ENCODE measurements around the gene CLPX.
"Not testable (repeated sequence)": the region's sequence is repeated elsewhere in the genome, so short reads cannot be mapped to it uniquely, and the experiment has no call there.

The CLPX gene

DNA sequence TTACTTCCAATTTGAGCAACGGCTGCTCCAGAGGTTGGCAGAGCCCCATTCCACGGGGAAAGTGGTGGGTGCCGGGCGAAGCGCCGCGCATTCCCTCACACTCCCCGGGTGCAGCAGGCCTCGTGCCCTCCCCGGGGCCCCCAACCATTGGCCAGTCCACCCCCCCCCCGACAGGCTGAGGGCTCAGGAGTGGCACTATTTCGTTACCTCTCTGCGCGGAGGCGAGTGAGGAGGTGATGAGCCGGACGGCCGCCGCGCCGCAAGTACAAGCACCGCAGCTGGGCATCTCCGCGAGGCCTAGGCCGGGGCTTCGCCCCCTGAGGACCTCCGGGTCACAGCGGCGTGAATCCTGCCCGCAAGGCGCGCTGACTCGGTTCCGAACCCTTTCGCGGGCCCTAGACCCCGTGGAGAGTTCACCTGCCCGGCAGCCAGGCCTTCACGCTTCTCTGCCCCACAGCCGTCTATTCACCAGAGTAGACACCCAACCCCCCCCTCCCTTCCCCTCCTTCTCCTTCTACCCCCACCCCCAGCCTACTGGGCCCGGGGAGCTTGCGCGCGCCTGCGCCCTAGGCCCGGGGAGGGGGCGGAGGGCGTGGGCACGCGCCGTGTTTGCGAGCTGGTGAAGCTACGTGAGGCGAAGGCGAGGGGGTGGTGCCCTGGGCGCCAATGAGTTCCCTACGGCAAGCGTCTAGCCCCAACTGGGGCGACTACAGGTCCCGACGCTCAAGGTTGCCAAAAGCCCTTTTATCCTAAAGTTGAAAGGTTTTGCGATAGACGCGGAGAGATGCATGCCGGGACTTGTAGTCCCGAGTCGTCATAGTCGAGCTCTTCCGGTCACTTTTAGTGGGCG lies at the start of gene CLPX:
TSS of gene CLPX (minus strand) at position 475 of the 850 bp plus-strand sequence. CDS start at position 286, 189 bp downstream.
- DNase-seq (ENCODE audit: low read depth) = peak; percentile 95

- no peak for DNase-seq (ENCODE audit: low read depth)
These were observed 48.6 kb upstream of the CLPX start for GRCh38 chr15:65233696-65234095.

GRCh38 chr15:65232520-65232919 lies 47.4 kb upstream of the CLPX start:
- no peak for DNase-seq (ENCODE audit: low read depth)

GRCh38 chr15:65231306-65231705 lies 46.2 kb upstream of the CLPX start:
- DNase-seq (ENCODE audit: low read depth) = no peak

- DNase-seq (ENCODE audit: low read depth) = not testable (repeated sequence)
These were observed 41.8 kb upstream of the CLPX start for GRCh38 chr15:65226901-65227300.

DNA sequence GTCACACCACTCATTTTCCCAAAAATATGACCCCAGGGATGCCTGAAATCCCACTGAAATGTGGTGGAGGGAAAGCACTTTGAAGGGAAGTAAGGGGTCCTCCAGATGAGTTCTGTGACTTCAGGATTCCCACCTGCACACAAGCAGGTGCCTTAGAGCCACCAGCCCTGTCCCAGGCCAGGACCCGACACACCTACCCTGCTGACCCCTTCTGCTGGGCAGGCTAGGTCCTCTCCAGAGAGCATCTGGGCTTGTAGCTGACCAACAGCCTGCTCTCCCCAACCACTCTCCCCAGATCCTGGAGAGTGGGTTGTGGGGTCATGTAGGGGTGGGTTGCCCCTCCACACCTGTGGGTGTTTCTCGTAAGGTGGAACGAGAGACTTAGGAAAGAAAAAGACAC lies 41.1 kb upstream of the CLPX start:
- DNase-seq (ENCODE audit: low read depth) = no peak

GRCh38 chr15:65223996-65224395 lies 38.9 kb upstream of the CLPX start:
- no peak for DNase-seq (ENCODE audit: low read depth)

GRCh38 chr15:65222891-65223290 lies 37.7 kb upstream of the CLPX start:
- DNase-seq (ENCODE audit: low read depth) = no peak

DNA sequence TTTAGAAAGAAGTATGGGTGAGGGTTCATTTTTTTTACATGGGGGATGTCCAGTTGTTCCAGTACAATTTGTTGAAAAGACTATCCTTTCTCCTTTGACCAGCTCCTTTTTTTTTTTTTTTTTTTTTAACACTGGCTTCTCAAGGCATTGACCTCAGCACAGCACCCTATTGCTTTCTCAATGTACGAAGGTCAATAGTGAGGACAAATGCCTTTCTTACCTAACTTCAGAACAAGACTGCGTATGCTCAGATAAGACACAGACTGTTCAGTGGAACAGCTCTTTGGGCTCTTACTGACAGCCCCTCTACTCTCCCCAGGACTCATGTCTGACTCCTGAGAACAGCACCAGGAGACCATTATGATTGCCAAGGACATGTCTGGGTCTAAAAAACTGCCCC lies 36.6 kb upstream of the CLPX start:
- DNase-seq (ENCODE audit: low read depth) = no peak

GRCh38 chr15:65219137-65219536 lies 34.0 kb upstream of the CLPX start:
- no peak for DNase-seq (ENCODE audit: low read depth)

DNA sequence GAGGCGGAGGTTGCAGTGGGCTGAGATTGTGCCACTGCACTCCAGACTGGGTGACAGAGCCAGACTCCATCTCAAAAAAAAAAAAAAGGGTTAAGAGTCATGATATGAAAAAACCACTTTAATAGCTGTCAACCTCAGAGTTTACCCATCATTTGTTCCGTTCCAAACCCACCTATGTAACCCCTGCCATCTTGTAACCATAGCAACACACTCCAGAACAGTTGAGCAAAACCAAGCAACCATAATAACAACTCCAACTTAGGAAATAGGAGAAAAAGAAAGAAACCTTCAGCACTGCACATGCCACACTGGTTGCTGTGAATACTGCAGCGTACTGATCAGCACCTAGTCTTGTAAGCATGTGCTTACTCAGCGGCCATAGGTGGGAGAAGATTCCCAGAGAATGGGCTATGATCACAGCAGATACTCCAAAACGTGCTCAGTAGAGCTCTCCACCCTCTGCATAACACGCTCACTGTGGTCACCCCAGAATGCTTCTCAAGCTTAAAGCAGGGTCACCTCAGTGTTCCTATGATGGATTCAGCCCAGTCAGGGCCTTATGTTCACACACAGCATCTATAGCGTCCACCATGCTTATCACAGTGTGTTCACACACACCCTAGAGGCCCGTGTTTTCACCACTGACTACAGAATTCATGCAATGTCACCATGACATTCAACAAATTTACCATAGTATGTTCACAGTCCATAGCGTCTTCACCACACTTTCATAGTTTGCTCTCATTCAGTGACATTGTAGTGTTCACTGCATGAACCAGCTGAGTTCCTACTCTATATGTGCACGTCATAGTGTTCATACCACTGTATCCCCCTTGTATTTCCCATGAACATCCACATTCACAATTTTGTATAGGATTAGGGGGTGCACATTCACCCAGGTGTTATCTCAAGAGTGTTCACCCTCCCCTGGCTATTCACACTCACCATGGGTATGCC lies 32.7 kb upstream of the CLPX start:
- no peak for DNase-seq (ENCODE audit: low read depth)

DNA sequence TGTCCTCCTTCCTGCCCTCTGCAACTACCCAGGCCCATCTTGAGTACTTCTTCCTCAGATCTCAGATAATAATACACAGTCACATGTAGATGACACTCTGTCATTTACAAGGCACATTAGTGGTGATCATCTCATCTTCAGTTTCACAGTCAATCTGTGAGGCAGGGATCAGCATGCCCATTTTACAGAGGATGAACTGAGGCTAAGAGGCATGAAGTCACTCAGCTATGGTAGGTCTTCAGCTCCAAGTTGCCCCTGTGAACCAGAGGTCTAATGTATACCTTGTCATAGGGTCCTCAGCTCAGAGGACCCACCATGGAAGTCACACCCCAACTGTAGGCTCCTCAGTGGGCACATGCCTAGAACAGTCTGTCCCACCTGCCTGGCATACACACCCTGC lies 30.4 kb upstream of the CLPX start:
- no peak for DNase-seq (ENCODE audit: low read depth)

- no peak for DNase-seq (ENCODE audit: low read depth)
These were observed 28.9 kb upstream of the CLPX start for GRCh38 chr15:65214010-65214409.

GRCh38 chr15:65213241-65213640 lies 28.1 kb upstream of the CLPX start:
- no peak for DNase-seq (ENCODE audit: low read depth)

DNA sequence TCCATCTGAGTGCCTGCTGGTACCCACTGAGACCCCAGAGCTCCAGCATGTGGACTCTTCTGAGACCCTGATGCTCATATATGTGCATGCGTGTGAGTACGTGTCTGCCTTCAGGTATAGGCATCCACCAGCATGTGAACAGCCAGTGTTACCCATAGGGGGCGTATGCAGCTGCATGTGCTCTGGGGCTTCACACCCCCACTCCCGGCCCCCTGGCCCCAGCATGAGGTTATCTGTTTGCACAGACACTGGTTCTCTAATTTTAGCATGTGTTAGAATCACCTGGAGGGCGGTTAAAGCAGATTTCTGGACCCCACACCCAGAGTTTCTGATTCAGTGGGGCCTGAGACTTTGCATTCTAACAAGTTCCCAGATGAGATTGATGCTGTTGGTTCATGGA lies 27.0 kb upstream of the CLPX start:
- DNase-seq (ENCODE audit: low read depth) = no peak

GRCh38 chr15:65211482-65211982 lies 26.4 kb upstream of the CLPX start:
- no peak for DNase-seq (ENCODE audit: low read depth)

- no peak for DNase-seq (ENCODE audit: low read depth)
These were observed 25.8 kb upstream of the CLPX start, which contains the start of gene CILP for GRCh38 chr15:65210770-65211481. TSS of gene CILP (minus strand) at chr15:65211473. CDS start at chr15:65209755, 1,718 bp downstream.

GRCh38 chr15:65209701-65210643 lies 24.8 kb upstream of the CLPX start:
- no peak for DNase-seq (ENCODE audit: low read depth)

DNA sequence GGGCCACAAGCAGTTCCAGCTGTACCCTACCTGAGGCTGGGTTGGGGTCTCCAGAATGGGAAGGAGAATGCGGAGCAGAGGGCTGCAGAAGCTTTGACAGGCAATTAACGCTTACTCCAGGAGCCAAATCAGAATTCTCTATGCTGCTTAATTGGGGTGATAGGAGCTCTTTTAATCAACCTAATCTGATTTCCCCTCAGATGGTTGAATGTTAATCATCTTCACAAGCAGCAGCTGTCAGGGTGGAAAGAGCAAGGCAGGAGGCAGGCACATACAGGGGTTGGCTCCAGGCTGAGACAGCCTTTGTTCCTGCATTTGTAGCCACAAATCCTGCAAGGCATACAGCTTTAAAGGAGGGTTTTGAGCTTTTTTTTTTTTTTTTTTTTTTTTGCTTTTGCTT lies 23.5 kb upstream of the CLPX start:
- no peak for DNase-seq (ENCODE audit: low read depth)

DNA sequence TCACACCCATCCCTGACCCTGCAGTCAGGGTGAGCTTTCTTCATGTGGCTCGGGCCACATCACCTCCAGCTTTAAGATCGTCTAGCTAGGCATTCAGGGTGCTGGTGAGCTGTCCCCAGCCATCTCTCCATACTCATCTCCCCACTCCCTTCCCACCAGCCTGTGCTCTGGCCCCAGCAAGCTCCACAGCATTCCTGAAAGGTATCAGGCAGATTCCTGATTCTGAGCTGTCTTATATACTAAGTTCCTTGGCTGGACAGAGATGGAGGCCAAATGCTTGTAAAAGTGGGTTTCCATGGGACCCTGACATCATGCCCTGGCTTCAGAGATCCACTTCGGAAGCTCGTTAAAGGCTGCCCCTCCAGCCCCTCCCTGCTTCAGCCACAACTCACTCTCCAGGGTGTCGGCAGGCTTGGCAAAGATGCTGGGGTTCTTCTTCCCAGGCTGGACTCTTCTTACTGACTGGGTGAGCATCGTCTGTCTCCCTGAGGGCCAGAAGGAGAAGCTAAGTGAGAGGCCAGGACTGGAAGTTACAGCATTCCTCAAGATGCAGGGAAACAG lies 22.2 kb upstream of the CLPX start:
- DNase-seq (ENCODE audit: low read depth) = no peak
